KMS-11 (cell line): ENCODE measurements around the gene ANKDD1B.

Experiments
- H2AFZ ChIP-seq: fragments of 200-600 bp; sonication (generic); 2 replicates; pipeline ENCODE4 v1.6.1; 2016; ENCODE audit warnings: antibody characterized with exemption, mixed run types, low read depth
- H3K27ac ChIP-seq: fragments of 200-600 bp; sonication (generic); 2 replicates; pipeline ENCODE4 v1.6.1; 2016; ENCODE audit warnings: mild to moderate bottlenecking, mixed run types
- H3K27me3 ChIP-seq: fragments of 200-600 bp; sonication (generic); 2 replicates; pipeline ENCODE4 v1.6.1; 2017; ENCODE audit warnings: mild to moderate bottlenecking, low read depth, mixed run types, moderate library complexity; ENCODE audit not compliant: insufficient read depth
- H3K36me3 ChIP-seq: fragments of 200-600 bp; sonication (generic); 2 replicates; pipeline ENCODE4 v1.6.1; 2017; ENCODE audit warnings: mild to moderate bottlenecking, mixed run types; ENCODE audit not compliant: insufficient read depth
- H3K4me1 ChIP-seq: fragments of 200-600 bp; sonication (generic); 2 replicates; pipeline ENCODE4 v1.6.1; 2016; ENCODE audit warnings: mild to moderate bottlenecking, low read depth, mixed run types; ENCODE audit not compliant: poor library complexity, severe bottlenecking
- H3K4me2 ChIP-seq: fragments of 200-600 bp; sonication (generic); 2 replicates; pipeline ENCODE4 v1.7.0; 2016; ENCODE audit warnings: mild to moderate bottlenecking, mixed run types
- H3K4me3 ChIP-seq: fragments of 200-600 bp; sonication (generic); IDR thresholded peaks from 2 replicates; pipeline ENCODE4 v1.6.1; 2017; ENCODE audit warnings: low read depth, low read length, mixed read lengths; ENCODE audit not compliant: insufficient read depth
- H3K79me2 ChIP-seq: fragments of 200-600 bp; sonication (generic); 2 replicates; pipeline ENCODE4 v1.6.1; 2016; ENCODE audit warnings: low read depth, mixed run types; ENCODE audit not compliant: insufficient read depth
- H3K9ac ChIP-seq: fragments of 200-600 bp; sonication (generic); 2 replicates; pipeline ENCODE4 v1.6.1; 2016; ENCODE audit warnings: mild to moderate bottlenecking, mixed run types
- H4K20me1 ChIP-seq: fragments of 200-600 bp; sonication (generic); 2 replicates; pipeline ENCODE4 v1.6.1; 2016; ENCODE audit warnings: mild to moderate bottlenecking, mixed run types; ENCODE audit not compliant: insufficient read depth
- TF ChIP-seq, protein P1 (sequence below): fragments of 200-600 bp; sonication (generic); conservative IDR thresholded peaks from 2 replicates; pipeline ENCODE4 v1.6.1; 2017; ENCODE audit warnings: low read depth, mild to moderate bottlenecking, antibody characterized with exemption, low read length, moderate library complexity, mixed read lengths

The ANKDD1B gene

DNA sequence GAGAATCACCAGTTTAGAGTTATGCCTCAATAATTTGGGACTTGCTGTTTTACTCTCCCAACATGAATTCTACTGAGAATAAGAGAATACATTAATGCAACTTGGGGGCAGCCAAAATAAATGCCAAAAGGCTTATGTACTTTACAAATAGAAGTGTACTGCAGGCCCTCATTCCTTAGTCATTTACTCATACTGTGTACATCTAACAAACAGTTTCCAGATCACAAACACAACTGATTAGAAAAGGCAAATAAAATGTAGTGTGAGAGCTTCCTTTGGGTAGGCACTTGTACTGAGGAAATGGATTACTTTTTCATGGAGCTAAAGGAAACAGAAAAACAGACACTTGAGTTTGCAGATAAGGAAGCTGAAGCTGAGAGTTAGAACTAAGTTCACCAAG is 12.6 kb downstream of the ANKDD1B start:
- Histone ChIP-seq H3K9ac (no peak overlapping the region), H3K4me1 (no peaks in the 10 kb centered on the region), H3K4me3 (no peak overlapping the region), H3K4me2 (no peak overlapping the region), H3K27me3 (no peaks in the 10 kb centered on the region), H3K79me2 (no peaks in the 10 kb centered on the region), H4K20me1 (no peaks in the 10 kb centered on the region), H3K36me3 (no peaks in the 10 kb centered on the region), H2AFZ (no peak overlapping the region), H3K27ac (no peak overlapping the region)
- TF ChIP-seq, protein P1, sequence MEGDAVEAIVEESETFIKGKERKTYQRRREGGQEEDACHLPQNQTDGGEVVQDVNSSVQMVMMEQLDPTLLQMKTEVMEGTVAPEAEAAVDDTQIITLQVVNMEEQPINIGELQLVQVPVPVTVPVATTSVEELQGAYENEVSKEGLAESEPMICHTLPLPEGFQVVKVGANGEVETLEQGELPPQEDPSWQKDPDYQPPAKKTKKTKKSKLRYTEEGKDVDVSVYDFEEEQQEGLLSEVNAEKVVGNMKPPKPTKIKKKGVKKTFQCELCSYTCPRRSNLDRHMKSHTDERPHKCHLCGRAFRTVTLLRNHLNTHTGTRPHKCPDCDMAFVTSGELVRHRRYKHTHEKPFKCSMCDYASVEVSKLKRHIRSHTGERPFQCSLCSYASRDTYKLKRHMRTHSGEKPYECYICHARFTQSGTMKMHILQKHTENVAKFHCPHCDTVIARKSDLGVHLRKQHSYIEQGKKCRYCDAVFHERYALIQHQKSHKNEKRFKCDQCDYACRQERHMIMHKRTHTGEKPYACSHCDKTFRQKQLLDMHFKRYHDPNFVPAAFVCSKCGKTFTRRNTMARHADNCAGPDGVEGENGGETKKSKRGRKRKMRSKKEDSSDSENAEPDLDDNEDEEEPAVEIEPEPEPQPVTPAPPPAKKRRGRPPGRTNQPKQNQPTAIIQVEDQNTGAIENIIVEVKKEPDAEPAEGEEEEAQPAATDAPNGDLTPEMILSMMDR = no peak

DNA sequence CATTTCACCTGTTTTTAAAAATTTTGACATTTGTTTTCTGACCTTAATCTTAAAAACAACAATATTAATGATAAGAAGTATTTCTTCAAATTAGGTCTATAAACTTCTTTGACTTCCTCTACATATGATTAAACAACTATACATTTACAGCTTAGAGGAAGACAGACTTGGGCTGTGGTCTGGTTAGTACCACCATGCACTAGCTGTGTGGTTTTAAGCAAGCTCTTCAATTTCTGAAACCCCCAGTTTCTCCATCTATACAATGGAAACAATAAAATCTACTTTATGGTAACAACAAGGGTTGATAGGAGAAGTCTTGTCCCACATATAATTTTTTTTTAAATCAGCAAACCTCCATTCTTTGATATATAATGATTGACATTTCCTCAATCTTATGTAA is 15.7 kb downstream of the ANKDD1B start:
- Histone ChIP-seq H3K27me3 (no peaks in the 10 kb centered on the region), H3K4me1 (no peaks in the 10 kb centered on the region), H3K36me3 (no peaks in the 10 kb centered on the region), H2AFZ (no peak overlapping the region), H3K79me2 (no peaks in the 10 kb centered on the region), H3K27ac (no peak overlapping the region), H3K9ac (no peak overlapping the region), H4K20me1 (no peaks in the 10 kb centered on the region), H3K4me3 (no peak overlapping the region), H3K4me2 (no peak overlapping the region)
- TF ChIP-seq, protein P1 = no peak

DNA sequence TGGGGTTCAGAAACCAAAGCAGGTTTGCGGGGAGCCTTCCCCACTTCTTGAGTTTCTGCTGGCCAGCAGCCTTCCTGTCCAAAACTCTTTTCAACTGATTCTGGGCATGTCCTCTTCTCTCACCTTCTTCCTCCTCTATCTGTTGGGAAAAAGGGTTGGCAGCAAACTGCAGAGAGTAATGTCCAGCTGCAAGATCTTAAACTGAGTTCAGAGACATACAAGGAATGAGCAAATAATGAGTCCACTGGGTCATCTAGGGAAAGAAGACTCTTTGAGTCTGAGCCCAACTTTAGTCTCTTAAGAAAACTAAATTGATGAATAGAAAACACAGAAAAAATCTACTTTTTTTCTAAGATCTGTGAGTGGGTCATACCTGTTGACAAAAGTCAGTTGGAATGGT is 16.5 kb downstream of the ANKDD1B start:
- TF ChIP-seq, protein P1 = no peak
- H2AFZ ChIP-seq = no peak overlapping the region
- H3K27me3 ChIP-seq = no peaks in the 10 kb centered on the region
- H3K9ac ChIP-seq = no peak overlapping the region
- H3K4me1 ChIP-seq = no peaks in the 10 kb centered on the region
- H3K79me2 ChIP-seq = no peaks in the 10 kb centered on the region
- no peak overlapping the region for H3K4me2 ChIP-seq
- no peaks in the 10 kb centered on the region for H4K20me1 ChIP-seq
- no peak overlapping the region for H3K4me3 ChIP-seq
- no peak overlapping the region for H3K27ac ChIP-seq
- no peaks in the 10 kb centered on the region for H3K36me3 ChIP-seq

DNA sequence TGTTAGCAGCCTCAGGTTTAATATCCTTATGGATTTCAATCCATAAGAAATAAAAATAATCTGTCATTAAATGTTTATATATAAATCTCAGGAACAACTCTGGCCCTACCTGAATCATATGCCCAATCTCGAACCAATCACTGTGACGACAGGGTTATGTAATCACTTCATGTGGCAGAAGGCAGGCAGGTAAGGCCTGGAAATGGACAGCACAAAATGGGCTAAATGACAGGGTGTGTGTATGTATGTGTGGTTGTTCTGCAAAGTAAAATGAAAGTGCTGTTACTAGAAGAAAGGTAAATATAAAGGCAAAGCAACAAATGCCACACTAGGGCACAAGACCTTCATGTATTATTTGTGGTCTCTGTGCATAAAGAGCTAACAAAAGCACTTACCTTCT is 19.6 kb downstream of the ANKDD1B start:
- Histone ChIP-seq H2AFZ (no peak overlapping the region), H3K79me2 (no peaks in the 10 kb centered on the region), H3K9ac (no peak overlapping the region), H4K20me1 (no peaks in the 10 kb centered on the region), H3K4me3 (no peak overlapping the region), H3K4me1 (no peaks in the 10 kb centered on the region), H3K27me3 (no peaks in the 10 kb centered on the region), H3K4me2 (no peak overlapping the region), H3K27ac (no peak overlapping the region), H3K36me3 (no peaks in the 10 kb centered on the region)
- TF ChIP-seq, protein P1 = no peak
